GM19328 (cell line): ENCODE results near the gene GPHN.

Experiments
- ATAC-seq: cut with Tn5 transposase; IDR thresholded peaks from one replicate; pipeline ENCODE4 v1.9.1; 2021; ENCODE audit warnings: mild to moderate bottlenecking, moderate library complexity; ENCODE audit not compliant: unreplicated experiment

Gene GPHN

DNA sequence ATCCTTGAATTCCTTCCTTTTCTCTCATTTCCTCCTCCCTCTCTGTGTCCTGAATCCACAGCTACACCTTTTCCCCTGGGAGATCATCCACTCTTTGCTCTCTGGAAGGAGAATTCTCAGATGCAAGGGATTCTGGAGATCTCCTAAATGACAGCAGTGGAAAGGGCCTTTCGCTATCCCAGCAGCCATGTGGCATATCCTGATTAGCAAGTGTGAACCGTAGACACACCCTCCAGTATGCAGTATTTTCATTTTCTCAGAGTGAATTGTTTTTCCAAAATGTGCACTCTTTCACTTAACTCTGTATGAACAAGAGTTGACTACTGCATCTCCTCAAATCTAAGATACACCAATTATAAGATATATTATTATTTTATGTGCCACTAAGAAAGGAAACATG, 687.3 kb downstream of the GPHN start:
- no peak for ATAC-seq

DNA sequence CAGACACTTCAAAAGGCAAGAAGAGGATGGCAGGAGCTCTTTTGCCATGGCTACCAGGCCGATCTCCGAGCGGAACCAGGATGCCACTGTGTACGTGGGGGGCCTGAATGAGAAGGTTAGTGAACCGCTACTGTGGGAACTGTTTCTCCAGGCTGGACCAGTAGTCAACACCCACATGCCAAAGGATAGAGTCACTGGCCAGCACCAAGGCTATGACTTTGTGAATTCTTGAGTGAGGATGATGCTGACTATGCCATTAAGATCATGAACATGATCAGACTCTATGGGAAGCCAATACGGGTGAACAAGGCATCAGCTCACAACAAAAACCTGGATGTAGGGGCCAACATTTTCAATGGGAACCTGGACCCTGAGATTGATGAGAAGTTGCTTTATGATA, 691.1 kb downstream of the GPHN start:
- ATAC-seq = no peak

- ATAC-seq = no peak
Measured at GRCh38 chr14:67207810-67208209, 699.9 kb downstream of the GPHN start.

DNA sequence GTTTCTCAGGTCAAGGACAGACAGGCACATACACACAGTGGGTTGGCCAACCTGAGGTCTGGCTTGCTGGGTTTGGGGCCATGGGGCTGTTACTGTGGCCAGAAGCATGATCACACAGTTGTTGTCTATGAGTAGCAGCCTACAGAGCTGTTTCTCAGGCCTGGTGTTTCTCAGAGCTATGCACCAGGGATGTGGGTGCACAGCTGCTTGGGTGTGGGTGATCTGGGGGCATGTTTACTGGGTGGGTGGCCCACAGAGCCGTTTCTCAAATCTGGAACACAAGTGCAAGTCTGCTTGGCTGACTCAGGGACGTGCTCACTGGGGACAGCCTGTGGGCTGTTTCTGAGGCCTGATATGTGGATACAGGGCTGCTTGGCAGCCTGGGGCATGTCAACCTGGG, 710.2 kb downstream of the GPHN start:
- ATAC-seq = no peak

- no peak for ATAC-seq
Measured at GRCh38 chr14:67221248-67221981, 713.5 kb downstream of the GPHN start.

- ATAC-seq = no peak
Measured at GRCh38 chr14:67221982-67222328, 714.0 kb downstream of the GPHN start.

DNA sequence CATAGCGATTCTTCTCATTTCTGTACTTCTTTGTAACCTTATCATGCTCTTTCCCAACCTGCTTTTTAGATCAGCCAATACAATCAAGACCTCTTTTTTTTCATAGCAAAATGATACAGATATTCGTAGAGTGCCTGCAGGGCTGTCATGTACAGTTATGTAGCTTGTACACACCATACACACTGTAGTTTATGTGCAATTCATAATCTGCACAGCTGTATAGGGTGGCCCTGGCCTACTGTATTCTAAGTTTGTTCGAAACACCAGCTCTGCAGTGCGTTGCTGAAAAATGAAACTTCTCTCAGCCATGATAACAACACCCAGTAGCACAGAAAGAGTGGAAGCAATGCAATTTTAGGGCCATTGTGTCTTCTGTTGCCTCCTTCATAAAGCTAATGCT, 717.6 kb downstream of the GPHN start:
- no peak for ATAC-seq

DNA sequence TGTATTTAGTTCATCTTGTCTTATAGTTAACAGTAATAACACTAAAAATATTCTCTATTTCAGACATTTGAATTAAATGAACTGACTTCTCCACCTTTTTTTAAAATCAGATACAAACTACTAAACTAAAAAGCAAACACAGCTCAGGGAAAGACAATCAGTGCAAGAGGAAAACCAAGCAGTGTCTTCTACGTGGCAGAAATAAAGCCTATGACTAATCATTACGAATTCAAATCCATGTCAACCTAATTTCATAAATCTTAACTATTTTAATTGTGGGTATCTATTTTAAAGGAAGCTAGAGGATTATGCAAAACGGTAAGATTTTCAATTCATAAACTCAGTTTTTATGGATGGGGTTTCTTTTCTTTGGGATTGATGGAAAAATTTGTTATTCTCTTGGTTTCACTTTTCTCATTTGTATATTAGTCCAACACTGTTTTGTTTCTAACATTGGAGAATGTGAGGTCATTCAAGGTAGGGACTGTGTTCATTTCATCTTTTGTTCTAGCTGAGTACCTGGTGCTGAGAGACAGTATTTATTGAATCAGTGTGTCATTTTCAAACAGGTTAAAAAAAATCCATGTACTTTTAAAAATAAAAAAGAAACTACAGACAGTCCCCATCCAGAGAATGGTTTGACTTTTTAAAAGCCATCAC, 720.5 kb downstream of the GPHN start:
- ATAC-seq = no peak
